ENCODE data around the gene AHCYL2. TPM values are rescaled to one million over a fixed set of nuclear protein-coding genes. Genes with fewer than 3 reads are reported as not detected.

The AHCYL2 gene
- total RNA-seq, 4 donors from 2014 or later = 83.2 to 149 (median 101) TPM

GRCh38 chr7:129383542-129384132, 158.8 kb downstream of the AHCYL2 start:
- TF ChIP-seq POLR2A (IDR thresholded peaks at IDR 0.05) = no peak
- no peak for TF ChIP-seq CTCF (IDR thresholded peaks at IDR 0.05)
- H3K36me3 ChIP-seq = peaks cover 0 to 3% of the 10 kb centered on the region in 2 donors
- no peak overlapping the region for H3K27ac ChIP-seq
- H3K9me3 ChIP-seq = no peaks in the 10 kb centered on the region
- intact Hi-C loops (cut with DNase I) = no loop called here
- H3K27me3 ChIP-seq = no peaks in the 10 kb centered on the region
- DNase-seq = no peak
- H3K4me3 ChIP-seq (replicated peaks in 1 of 3) = no peak overlapping the region
- H3K4me1 ChIP-seq = peaks cover 0 to 4% of the 10 kb centered on the region in 2 donors
- WGBS, 2 donors = 63 to 64% methylated on average over 3 of the region's 3 CpGs

GRCh38 chr7:129385116-129385515, 160.3 kb downstream of the AHCYL2 start:
- H3K27ac ChIP-seq = no peak overlapping the region
- H3K36me3 ChIP-seq = peaks cover 0 to 9% of the 10 kb centered on the region in 2 donors
- no peaks in the 10 kb centered on the region for H3K4me1 ChIP-seq
- H3K4me3 ChIP-seq (replicated peaks in 1 of 3) = no peak overlapping the region
- intact Hi-C loops (cut with DNase I) = no loop called here
- H3K9me3 ChIP-seq = no peaks in the 10 kb centered on the region
- no peaks in the 10 kb centered on the region for H3K27me3 ChIP-seq
- DNase-seq = no peak
- WGBS, 2 donors = 97 to 100% methylated on average over 1 of the region's 1 CpG
- TF ChIP-seq POLR2A (IDR thresholded peaks at IDR 0.05) = no peak

- no peak for DNase-seq
- H3K27me3 ChIP-seq = no peaks in the 10 kb centered on the region
- no peak overlapping the region for H3K27ac ChIP-seq
- WGBS, 2 donors = 94 to 96% methylated on average over 4 of the region's 4 CpGs
- no peaks in the 10 kb centered on the region for H3K4me1 ChIP-seq
- TF ChIP-seq POLR2A (IDR thresholded peaks at IDR 0.05) (no peak), CTCF (IDR thresholded peaks at IDR 0.05) (no peak)
- peaks cover 4 to 10% of the 10 kb centered on the region in 2 donors for H3K36me3 ChIP-seq
- intact Hi-C loops (cut with DNase I) = no loop called here
- H3K9me3 ChIP-seq = no peaks in the 10 kb centered on the region
- no peak overlapping the region for H3K4me3 ChIP-seq (replicated peaks in 1 of 3)
Observed at GRCh38 chr7:129385598-129385997, 160.8 kb downstream of the AHCYL2 start.

- Histone ChIP-seq H3K9me3 (no peaks in the 10 kb centered on the region), H3K4me1 (no peaks in the 10 kb centered on the region), H3K27ac (no peak overlapping the region), H3K27me3 (no peaks in the 10 kb centered on the region), H3K36me3 (peaks cover 5 to 10% of the 10 kb centered on the region in 2 donors), H3K4me3 (replicated peaks in 1 of 3) (no peak overlapping the region)
- no peak for DNase-seq
- intact Hi-C loops (cut with DNase I) = no loop called here
- TF ChIP-seq POLR2A (IDR thresholded peaks at IDR 0.05) = no peak
- TF ChIP-seq CTCF (IDR thresholded peaks at IDR 0.05) = no peak
Observed at GRCh38 chr7:129386506-129386905, 161.7 kb downstream of the AHCYL2 start.

- H3K36me3 ChIP-seq = peaks cover 5 to 10% of the 10 kb centered on the region in 2 donors
- no peaks in the 10 kb centered on the region for H3K27me3 ChIP-seq
- H3K4me3 ChIP-seq (replicated peaks in 1 of 3) = no peak overlapping the region
- H3K4me1 ChIP-seq = no peaks in the 10 kb centered on the region
- 88% methylated on average over 2 of the region's 2 CpGs for WGBS, 2 donors
- intact Hi-C loops (cut with DNase I) = no loop called here
- H3K27ac ChIP-seq = no peak overlapping the region
- H3K9me3 ChIP-seq = no peaks in the 10 kb centered on the region
- no peak for TF ChIP-seq POLR2A (IDR thresholded peaks at IDR 0.05)
- TF ChIP-seq CTCF (IDR thresholded peaks at IDR 0.05) = no peak
- DNase-seq = no peak
Observed at GRCh38 chr7:129387537-129387936, 162.7 kb downstream of the AHCYL2 start.
